ENCODE data around the gene C10orf90. TPM values are rescaled to one million over a fixed set of nuclear protein-coding genes. Genes with fewer than 3 reads are reported as not detected.

Gene C10orf90
- total and polyA plus RNA-seq, 7 donors = 0.01 to 0.39 (median 0.07) TPM; not detected in 4

GRCh38 chr10:126570245-126570570, 100.3 kb downstream of the C10orf90 start:
- H3K27me3 ChIP-seq (ENCODE audit: insufficient read depth in 3 of 3, low read length in 2 of 3) = no peaks in the 10 kb centered on the region
- ATAC-seq = no peak
- H3K9me3 ChIP-seq = peaks cover under 1% of the 10 kb centered on the region
- 64 to 67% (median 65%) methylated on average over 4 of the region's 4 CpGs for WGBS, 3 donors
- no peak overlapping the region for H3K27ac ChIP-seq
- intact Hi-C loops (cut with DNase I) = no loop called here
- no peaks in the 10 kb centered on the region for H3K4me1 ChIP-seq
- no peak for DNase-seq
- H3K4me3 ChIP-seq = no peak overlapping the region
- TF ChIP-seq CTCF (IDR thresholded peaks at IDR 0.05) = no peak
- H3K36me3 ChIP-seq (ENCODE audit: insufficient read depth in 1 of 2, low read depth in 1 of 2) = no peaks in the 10 kb centered on the region

- Histone ChIP-seq H3K4me1 (no peaks in the 10 kb centered on the region), H3K9me3 (no peaks in the 10 kb centered on the region), H3K27ac (no peak overlapping the region), H3K36me3 (ENCODE audit: insufficient read depth in 1 of 2, low read depth in 1 of 2) (no peaks in the 10 kb centered on the region), H3K4me3 (no peak overlapping the region), H3K27me3 (ENCODE audit: insufficient read depth in 3 of 3, low read length in 2 of 3) (no peaks in the 10 kb centered on the region)
- no peak for TF ChIP-seq CTCF (IDR thresholded peaks at IDR 0.05)
- intact Hi-C loops (cut with DNase I) = no loop called here
- 19 to 30% (median 23%) methylated on average over 8 of the region's 8 CpGs for WGBS, 3 donors
- DNase-seq (no peak), ATAC-seq (no peak)
Measured at GRCh38 chr10:126569513-126570244, 100.8 kb downstream of the C10orf90 start.

- no peak for TF ChIP-seq CTCF (IDR thresholded peaks at IDR 0.05)
- intact Hi-C loops (cut with DNase I) = no loop called here
- H3K4me3 ChIP-seq = no peak overlapping the region
- 54 to 76% (median 65%) methylated on average over 7 of the region's 7 CpGs for WGBS, 3 donors
- H3K27me3 ChIP-seq (ENCODE audit: insufficient read depth in 3 of 3, low read length in 2 of 3) = no peaks in the 10 kb centered on the region
- H3K4me1 ChIP-seq = no peaks in the 10 kb centered on the region
- H3K27ac ChIP-seq = no peak overlapping the region
- H3K36me3 ChIP-seq (ENCODE audit: insufficient read depth in 1 of 2, low read depth in 1 of 2) = no peaks in the 10 kb centered on the region
- ATAC-seq = no peak
- H3K9me3 ChIP-seq = no peaks in the 10 kb centered on the region
- no peak for DNase-seq
Measured at GRCh38 chr10:126568809-126569385, 101.6 kb downstream of the C10orf90 start.

DNA sequence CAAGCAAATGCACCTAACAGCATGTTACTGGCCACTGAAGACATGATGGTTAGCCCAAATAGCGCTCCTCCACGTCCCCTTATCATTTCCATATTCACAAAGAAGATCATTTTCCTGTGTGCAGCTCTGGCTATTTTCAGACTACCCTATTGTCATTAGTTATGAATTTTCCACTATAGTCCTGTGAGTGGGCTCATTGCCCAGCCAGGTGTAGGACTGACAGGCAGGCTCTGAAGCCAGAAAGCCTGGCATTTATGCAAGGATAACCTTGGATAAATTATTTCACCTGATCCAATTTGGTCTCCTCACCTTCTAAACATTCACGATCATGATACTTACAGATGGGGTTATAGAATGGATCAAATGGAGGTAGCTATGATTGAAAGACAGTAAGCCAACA, 104.6 kb downstream of the C10orf90 start:
- Histone ChIP-seq H3K4me1 (no peaks in the 10 kb centered on the region), H3K9me3 (no peaks in the 10 kb centered on the region), H3K27ac (no peak overlapping the region), H3K36me3 (ENCODE audit: insufficient read depth in 1 of 2, low read depth in 1 of 2) (no peaks in the 10 kb centered on the region), H3K27me3 (ENCODE audit: insufficient read depth in 3 of 3, low read length in 2 of 3) (peaks cover 0 to 2% (median 0%) of the 10 kb centered on the region in 3 donors), H3K4me3 (no peak overlapping the region)
- intact Hi-C loops (cut with DNase I) = no loop called here
- DNase-seq (no peak), ATAC-seq (no peak)
- no peak for TF ChIP-seq CTCF (IDR thresholded peaks at IDR 0.05)
- 80 to 92% (median 90%) methylated on average over 3 of the region's 3 CpGs for WGBS, 3 donors

Measured in psoas muscle (tissue), 8 donors.